Cortex of kidney (tissue), 1 donor: Measurements from ENCODE around the gene GNG4.
"Not testable (repeated sequence)": the region's sequence is repeated elsewhere in the genome, so short reads cannot be mapped to it uniquely, and the experiment has no call there.

Source experiments
- DNase-seq: peaks from one replicate; lab custom pipeline; 2025; lab: John Stamatoyannopoulos, UW

The GNG4 gene

DNA sequence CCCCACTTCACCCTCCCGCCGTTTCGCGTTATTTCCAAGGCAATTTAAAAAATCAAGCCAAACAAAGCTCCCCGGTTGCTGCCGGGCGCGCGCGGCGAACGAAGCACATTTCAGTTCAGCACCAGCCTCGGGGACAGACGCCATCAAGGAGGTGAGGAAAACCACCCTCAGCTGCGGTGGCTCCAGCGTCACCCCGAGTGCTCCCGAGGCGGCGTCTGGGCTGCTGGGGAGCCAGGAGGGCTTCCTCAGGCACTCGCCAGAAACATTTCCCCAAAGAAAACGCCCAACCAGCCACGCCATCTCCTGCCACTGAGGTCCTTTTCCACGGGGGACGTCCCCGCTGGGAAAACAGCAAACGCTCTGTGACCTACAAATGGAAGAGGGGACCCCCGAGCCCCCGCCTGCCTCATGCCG lies 623 bp downstream of the GNG4 start:
- no peak for DNase-seq

GRCh38 chr1:235648407-235648907 lies 1.1 kb downstream of the GNG4 start:
- no peak for DNase-seq

DNA sequence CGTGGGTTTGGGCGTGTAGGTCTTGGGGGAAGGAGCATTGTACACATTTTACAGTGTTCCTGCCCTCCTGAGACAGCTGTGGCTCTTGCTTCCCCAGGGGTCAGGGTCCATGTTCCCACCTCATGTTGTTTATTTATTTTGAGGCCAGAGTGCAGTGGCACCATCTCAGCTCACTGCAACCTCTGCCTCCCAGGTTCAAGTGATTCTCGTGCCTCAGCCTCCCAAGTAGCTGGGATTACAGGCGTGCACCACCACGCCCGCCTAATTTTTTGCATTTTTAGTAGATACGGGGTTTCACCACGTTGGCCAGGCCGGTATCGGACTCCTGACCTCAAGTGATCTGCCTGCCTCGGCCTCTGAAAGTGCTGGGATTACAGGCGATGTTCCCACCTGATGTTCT lies 2.0 kb downstream of the GNG4 start:
- DNase-seq, result not testable (repeated sequence)

DNA sequence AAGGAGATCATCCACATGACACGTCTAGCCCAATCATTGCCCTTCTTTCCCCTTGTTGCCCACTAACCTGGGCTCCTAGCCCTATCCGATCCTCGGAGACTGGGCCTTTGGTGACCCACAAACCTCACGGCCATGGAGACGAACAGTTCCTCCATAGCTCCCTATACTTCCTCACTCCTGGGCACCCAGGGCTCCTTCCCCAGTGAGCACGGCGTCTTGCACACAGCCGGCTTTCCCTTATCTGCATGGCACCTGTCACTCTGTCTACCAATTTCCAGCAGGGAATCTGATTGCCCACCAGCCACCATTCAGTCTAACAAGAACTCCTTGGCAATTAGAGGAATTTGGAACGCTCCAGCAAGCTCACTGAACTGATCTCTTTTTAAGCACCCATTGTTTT lies 3.1 kb downstream of the GNG4 start:
- no peak for DNase-seq

GRCh38 chr1:235644693-235645305 lies 4.8 kb downstream of the GNG4 start:
- DNase-seq, result no peak

GRCh38 chr1:235643837-235644692 lies 5.5 kb downstream of the GNG4 start:
- DNase-seq, result no peak

GRCh38 chr1:235642943-235643371 lies 6.6 kb downstream of the GNG4 start:
- DNase-seq, result no peak

- no peak for DNase-seq
Measured at GRCh38 chr1:235642011-235642942, 7.3 kb downstream of the GNG4 start.

GRCh38 chr1:235640580-235640979 lies 9.0 kb downstream of the GNG4 start:
- DNase-seq, result no peak

DNA sequence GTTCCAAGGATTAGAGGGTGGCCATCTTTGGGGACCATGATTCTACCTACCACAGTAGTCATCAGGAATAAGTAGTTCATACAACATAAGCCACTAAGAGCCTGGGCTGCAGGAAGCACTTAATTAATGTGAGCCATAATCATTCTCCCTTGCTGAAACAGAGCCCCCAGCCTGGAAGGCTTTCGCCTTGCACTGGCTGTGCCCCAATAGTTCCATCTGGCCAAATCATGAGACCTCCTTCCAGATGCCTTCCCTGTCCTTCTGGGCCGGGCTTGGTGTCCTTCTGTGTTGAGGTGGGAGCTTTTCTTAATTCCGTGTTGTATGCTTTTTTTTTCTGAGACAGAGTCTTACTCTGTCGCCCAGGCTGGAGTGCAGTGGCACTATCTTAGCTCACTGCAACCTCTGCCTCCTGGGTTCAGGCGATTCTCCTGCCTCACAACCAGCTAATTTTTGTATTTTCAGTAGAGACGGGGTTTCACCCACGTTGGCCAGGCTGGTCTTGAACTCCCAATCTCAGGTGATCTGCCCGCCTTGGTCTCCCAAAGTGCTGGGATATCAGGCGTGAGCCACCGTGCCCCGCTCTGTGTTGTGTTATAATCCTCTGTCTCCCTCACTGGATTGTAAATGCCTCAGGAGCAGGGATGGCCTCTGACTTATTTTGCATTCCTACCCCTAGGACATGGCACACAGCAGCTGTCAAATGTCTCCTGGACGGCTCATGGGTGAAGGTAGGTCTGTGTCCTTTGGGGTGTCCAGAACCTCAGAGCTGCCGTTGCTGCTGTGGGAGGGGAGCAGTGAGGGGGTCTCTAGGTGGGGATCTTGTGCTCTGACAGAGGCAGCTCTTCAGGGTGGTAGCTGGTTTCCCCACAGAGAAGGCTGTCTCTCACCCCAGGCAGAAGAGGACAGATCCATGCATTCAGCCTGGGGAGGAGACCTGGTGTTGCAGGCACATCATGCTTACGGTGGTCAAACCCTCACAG lies 10.1 kb downstream of the GNG4 start:
- DNase-seq, result no peak

DNA sequence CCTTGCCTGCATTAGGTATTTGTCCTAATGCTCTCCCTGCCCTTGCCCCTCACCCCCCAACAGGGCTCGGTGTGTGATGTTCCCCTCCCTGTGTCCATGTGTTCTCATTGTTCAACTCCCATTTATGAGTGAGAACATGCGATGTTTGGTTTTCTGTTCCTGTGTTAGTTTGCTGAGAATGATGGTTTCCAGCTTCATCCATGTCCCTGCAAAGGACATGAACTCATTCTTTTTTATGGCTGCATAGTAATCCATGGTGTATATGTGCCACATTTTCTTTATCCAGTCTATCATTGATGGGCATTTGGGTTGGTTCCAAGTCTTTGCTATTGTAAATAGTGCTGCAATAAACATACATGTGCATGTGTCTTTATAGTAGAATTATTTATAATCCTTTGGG lies 11.0 kb downstream of the GNG4 start:
- DNase-seq, result not testable (repeated sequence)

- no peak for DNase-seq
Measured at GRCh38 chr1:235637756-235638534, 11.6 kb downstream of the GNG4 start.

DNA sequence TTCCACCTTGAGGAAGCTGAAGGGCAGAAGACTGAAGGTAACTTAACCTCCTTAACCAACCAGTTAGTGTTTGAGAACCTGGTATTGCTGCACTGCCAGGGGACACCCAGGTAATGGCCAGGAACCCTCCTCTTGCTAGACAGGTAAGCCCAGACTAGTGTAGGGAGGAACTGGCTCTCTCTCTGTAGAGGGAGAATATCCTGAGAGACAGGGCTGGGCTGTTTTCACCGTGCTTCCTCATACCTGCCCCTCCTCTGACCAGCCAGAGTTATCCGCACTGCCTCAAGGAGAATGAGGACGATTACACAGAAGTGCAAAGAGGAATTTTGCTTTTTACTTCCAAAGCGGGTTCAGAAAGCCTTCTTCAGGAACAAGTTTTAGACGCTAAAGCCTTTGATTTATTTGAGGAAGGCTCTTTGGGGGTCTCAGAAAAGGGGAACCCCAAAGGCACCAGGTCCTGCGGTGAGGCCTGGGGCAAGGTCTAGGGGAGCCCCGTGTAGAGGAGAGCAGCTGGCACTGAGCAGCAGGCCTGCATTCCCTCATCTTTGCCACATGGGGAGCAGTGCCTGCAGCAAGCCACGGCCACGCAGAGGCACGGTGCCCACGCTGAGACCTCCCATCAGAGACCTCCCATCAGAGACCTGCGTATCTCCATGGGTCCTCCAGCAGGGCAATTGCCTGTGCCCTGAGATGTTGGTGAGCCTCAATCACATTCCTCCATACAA lies 13.5 kb downstream of the GNG4 start:
- no peak for DNase-seq

- DNase-seq, result no peak
Measured at GRCh38 chr1:235632506-235633401, 16.8 kb downstream of the GNG4 start.

DNA sequence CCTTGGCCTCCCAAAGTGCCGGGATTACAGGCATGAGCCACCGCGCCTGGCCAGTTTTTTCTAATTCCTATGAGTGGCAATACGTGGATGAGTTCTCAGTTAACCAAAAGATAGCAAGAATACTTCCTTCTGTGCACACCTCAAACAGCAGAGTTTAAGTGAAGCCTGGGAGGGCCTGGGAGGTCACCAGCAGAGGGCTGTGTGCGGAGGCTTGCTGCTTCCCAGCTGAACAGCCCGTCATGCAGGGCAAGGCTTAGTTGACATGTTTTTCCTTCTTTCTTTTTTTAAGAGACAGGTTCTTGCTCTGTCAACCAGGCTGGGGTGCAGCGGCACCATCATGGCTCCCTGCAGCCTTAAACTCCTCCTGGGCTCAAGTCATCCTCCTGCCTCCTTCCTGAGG lies 17.8 kb downstream of the GNG4 start:
- DNase-seq, result no peak

DNA sequence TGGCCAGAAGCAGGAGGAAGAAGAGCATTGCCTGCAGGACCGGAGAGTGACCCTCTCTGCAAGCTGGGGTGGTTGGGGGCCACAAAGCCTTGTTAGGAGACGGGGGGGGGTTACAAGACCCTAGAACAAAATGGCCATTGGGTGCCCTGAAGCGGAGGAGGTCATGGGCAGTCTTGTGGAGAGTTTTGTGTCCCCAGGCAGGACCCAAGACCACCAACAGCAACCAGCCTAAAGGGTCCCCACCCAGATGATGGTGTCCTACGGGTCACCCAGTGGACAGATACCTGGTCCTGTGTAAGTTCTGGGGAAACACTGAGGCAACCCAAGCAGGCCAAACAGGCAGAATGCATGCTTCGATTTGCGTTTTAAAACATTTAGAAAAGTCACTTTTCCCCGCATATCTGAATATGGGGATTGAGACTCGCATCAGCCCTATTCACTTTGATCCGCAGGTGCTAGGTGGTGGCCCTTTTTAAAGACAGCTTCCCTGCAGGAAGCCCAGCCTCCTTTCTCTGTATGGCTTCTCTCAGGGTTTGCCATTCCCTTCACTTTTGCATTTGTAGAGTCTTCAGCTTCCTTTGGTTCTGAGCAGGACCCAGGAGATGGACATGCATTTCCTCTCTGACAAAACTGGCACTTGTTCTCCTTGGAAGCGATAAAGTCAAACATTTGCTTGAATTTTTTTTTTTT lies 21.1 kb downstream of the GNG4 start:
- DNase-seq, result no peak

GRCh38 chr1:235625831-235626230 lies 23.8 kb downstream of the GNG4 start:
- DNase-seq, result no peak

DNA sequence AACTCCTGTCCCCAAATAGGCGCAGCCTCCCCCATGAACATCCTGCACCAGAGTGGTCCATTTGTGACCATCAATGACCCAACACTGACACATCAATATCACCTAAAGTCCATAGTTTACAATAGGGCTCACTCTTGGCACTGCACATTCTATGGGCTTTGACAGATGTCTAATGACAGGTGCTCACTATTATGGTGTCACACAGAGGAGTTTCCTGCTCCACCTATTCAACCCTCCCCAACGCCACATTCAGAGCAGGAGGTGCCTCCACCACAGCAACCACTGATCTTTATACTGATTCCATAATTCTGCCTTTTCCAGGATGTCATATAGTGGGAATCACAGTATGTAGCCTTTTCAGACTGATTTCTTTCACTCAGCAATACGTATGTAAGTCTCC lies 24.2 kb downstream of the GNG4 start:
- DNase-seq, result no peak
